HG03442 (cell line): ENCODE results near the gene MICALL1.
"Not testable (repeated sequence)": the region's sequence is repeated elsewhere in the genome, so short reads cannot be mapped to it uniquely, and the experiment has no call there.

Source experiments
- ATAC-seq: cut with Tn5 transposase; IDR thresholded peaks from one replicate; pipeline ENCODE4 v1.9.1; 2021; ENCODE audit warnings: mild to moderate bottlenecking, moderate library complexity; ENCODE audit not compliant: unreplicated experiment

Gene MICALL1

GRCh38 chr22:37957232-37957631 lies 51.1 kb downstream of the MICALL1 start:
- ATAC-seq = no peak

GRCh38 chr22:37959231-37959825 lies 53.2 kb downstream of the MICALL1 start:
- no peak for ATAC-seq

DNA sequence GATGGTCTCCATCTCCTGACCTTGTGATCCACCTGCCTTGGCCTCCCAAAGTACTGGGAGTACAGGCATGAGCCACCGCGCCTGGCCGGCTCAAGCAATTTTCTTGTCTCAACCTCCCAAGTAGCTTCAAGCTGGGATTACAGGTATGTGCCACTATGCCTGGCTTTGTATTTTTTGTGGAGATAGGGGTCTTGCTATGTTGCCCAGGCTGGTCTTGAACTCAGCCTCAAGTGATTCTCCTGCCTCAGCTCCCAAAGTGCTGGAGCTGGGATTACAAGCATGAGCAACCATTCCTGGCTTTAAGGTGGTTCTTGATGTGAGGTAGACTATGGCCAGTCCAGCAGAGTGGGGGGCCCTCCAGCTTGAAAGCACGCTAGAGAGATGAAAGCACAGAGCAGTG lies 55.0 kb downstream of the MICALL1 start:
- ATAC-seq = no peak

- ATAC-seq = no peak
Observed at GRCh38 chr22:37965940-37966664, 60.0 kb downstream of the MICALL1 start.

DNA sequence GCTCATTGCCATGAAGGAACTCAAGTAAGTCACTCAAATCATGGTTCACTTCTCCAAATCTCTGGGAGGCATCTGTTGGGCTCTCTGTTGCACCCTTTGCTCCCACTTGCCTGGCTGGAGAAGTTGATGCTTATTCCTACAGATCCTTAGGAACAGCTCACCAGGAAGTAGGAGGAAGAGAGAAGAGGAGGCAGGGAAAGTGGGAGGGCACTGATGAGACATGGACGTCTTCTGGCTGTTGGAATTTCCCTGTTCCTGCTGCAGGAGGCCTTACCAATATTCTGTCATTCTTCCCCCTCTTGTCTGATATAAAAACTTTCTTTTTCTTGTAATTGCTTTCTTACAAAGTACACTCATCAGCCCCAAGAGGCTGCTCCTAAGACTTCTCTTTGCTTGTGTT lies 61.0 kb downstream of the MICALL1 start:
- no peak for ATAC-seq

DNA sequence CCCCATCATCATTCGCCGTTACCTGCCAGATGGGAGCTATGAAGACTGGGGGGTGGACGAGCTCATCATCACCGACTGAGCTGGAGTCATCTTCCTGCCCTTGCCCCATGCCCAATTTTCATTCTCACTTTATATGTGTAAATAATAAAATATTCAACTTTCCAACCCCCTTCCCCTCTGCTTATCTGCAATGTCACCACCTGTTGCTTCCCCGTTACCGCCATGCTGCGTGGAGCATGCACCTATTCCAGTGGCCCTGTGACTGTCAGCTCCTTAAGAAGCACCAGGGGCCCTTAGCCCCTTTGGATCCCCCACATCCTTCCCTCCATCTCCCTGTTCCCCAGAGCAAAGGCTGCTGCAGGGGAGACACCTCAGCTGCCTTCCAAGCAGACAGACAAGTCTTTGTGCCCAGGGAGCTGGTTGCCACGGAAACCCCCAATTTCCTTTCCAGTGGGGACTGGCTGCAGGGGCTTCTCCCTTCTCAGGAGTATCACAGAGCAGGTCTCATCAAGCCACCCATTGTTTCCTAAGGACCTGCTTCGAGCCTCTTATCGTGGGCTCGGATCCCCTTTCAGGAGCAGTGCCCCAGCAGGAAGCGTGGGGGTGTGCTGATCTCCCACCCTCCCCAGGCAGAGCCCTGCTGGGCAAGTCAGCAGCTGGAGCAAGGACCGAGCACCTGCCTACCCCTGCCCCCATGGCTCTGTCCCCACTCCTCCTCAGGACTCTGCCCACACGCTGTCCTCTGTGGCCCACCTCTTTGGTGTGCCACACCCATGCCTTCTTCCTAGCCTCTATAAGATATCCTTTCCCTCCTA lies 61.7 kb downstream of the MICALL1 start:
- ATAC-seq = no peak

DNA sequence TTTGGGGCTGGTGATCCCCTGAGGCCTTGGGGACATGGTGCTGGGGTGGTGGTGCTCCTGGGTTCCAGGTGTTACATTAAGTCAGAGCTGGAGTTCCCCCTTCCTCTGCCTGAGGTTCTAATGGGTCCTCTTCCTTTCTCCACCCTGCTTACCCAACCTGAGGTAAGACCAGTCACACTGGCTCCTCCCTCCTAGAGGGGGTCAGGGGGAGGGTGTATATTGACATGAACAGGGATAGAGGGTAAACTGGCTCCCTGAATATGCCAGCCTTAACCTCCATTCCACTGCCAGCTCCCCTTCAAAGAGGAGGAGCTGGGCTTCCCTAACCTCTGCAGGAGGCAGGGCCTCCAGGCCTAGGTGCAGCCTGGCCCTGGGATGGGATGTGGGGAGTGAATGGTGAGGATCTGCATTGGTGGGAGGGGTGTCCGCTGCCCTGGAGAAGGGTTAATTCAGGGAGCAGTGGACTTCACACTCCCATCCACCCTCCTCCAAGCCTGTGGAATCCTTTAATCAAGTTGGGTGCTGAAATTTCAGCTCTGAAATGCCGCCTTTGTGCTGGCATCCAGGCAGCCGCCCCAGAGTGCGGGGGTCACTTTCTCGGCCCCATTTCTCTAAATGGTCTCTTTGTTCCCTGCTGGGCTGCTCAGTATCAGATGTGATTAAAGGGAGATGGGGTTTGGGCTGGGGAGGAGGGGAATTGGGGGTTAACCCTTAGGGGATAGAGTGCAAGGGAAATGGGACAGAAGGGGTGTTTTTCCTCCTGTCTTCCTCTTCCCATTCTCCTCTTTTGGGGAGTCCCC lies 62.6 kb downstream of the MICALL1 start:
- no peak for ATAC-seq

DNA sequence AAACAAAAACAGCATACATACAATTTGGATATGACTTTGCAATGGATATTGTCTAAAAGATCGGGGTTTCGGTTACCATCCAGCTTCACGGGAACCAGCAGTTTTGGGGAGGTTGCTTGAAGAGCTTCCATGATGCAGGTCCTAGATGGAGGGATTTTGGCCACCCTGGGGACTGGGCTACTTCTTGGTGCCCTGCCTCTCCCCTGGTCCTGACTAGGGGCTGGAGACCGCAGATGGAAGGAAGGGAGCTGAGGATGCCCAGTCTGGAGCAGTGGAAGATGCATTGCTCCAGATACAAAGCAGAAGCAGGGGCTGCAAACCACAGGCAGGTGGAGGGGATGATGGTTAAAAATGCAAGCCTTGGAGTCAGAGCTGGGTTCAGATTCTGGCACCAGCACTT lies 64.8 kb downstream of the MICALL1 start:
- no peak for ATAC-seq

DNA sequence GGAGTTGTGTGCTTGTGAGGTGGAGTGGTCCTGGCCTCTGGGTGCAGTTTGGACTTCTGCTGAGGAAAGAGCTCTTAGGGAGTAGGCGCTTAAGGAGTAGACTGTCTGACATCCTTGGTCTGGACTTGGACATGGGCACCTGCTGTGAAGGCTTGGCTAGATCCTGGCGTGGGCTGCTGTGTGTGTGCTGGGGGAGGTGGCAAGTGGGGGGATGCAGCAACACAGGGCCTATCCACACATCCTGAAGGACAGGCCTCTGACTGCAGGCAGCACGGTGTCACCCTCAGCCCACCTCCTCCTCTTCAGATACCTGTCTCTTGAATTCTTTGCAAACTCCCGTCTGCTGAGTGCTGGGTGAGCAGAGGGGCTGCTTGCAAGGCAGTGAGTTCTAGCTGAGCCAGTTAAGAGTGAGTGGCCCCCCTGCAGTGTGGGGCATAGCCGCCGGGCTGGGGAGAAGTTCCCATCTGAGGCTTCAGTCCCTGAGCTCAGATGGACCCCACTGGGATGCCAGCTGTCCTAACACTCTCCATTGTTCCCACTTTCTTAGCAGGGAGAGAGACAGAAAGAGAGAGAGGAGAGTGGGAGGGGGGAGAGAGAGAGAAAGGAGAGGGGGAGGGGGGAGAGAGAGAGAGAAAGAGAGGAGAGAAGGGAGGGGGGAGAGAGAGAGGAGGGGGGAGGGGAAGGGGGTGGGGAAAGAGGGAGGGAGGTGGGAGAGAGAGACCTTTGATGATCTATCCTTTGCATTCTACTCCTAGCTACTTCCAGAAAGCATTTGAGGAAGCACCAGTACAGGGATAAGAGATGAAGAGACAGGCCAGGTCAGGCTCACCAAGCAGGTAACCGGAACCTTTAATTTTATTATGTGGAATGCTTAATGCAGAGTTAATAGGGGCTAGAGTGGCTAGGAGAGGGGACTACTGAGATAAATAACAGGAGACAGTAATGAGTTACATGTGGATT lies 65.7 kb downstream of the MICALL1 start:
- ATAC-seq = no peak

DNA sequence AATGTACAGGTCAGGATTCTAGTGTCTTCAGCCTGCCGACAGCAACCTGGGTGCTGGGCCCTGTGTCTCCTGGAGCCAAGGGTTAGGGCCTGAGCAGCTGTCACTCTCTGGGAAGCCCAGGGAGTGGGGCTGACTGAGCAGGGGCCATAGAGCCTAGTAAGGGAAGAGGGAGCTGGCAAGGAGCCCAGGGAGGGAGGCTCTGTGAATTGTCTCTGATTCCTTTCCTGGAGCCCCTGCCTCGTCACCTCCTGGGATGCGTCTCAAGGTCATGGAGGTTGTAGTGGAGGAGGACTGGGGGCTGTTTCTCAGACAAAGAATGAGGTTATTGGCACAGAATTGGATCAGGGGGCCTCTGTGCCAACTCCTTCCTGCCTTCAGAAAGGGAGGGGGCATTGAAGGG lies 66.4 kb downstream of the MICALL1 start:
- no peak for ATAC-seq

- ATAC-seq = no peak
Observed at GRCh38 chr22:37973271-37974170, 67.4 kb downstream of the MICALL1 start.

DNA sequence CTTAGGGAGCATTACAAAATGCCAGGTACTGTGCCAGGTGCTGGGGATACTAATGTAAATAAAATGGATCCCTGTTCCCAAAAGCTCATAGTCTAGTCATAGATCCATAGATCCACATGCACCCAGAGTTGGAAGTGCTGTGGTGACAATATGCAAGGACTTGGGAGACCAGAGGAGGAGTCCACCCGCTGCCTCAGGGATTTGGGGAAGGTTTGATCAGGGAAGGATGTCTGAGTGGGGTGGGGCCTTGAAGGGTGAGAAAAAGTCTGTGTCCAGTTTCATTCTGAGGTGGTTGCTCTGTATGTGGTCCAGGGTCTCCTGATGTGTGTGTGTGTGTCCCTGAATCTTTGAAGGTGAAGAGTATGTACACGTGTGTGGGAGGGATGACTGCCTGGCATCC lies 69.1 kb downstream of the MICALL1 start:
- ATAC-seq = no peak

DNA sequence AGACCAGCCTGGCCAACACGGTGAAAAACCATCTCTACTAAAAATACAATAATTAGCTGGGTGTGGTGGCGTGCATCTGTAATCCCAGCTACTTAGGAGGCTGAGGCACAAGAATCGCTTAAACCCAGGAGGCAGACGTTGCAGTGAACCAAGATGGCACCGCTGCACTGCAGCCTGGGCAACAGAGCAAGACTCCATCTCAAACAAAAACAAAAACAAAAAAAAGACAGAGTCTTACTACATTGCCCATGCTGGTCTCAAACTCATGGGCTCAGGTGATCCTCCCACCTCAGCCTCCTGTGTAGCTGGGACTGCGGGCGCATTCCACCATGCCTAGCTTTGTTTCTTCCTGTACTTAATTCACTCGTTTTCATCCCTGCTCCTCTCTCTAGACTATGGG lies 69.9 kb downstream of the MICALL1 start:
- not testable (repeated sequence) for ATAC-seq

DNA sequence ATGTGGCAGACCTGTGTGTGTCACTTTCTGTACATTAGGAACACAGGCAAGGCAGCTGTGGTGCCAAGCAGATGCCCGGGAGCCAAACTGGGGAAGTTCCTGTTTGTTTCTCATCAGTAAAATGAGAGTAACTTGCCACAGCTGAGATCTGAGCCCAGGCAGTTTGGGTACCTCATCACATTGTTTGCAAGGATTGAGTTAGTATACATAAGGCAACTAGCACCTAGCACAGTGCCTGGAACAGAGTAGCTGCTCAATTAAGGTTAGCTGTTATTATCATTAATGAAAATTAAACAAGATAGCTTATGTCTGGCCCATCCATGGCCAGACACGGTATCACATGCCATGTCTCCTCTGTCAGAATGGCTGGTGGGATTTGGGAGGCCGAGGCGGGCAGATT lies 70.5 kb downstream of the MICALL1 start:
- no peak for ATAC-seq

DNA sequence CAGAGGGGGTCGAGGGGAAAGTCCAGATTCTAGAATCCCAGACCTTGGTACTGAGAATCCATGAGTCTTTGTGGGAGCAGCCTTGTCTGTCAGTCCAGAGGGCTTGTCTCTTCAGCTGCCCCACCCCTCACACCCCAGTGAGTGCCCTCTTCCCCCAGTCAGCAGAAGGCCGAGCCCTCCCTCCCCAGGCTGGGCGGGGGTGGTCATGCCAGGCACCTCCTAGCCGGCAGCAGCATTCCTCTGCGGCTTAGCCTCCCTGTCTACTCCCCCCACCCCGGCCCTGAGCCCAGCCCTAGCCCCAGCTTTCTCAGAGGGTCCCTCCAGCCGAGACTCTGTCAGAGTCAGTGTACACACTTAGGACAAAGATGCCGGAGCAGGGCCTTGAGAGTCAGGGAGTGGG lies 73.7 kb downstream of the MICALL1 start:
- no peak for ATAC-seq

- ATAC-seq = no peak
Observed at GRCh38 chr22:37981282-37982011, 75.3 kb downstream of the MICALL1 start.

GRCh38 chr22:37982151-37982785 lies 76.2 kb downstream of the MICALL1 start:
- no peak for ATAC-seq
